Stimulated activated CD4-positive, alpha-beta T cell treated with anti-CD3 and anti-CD28 coated beads, TNF-alpha, amount 100 ng/mL, for 24 hours (primary cell): ENCODE results near the gene CD83.

Experiments
- DNase-seq, 3 experiments: peaks; one replicate each; pipeline ENCODE4 v3.0.0-alpha.2; 2020; ENCODE audit warnings: low read depth in 3 of 3

CD83 gene

GRCh38 chr6:14123386-14124111 lies 6.0 kb downstream of the CD83 start:
- DNase-seq: no peak

- no peak for DNase-seq
Measured at GRCh38 chr6:14125346-14125745, 7.8 kb downstream of the CD83 start.

- no peak for DNase-seq
Measured at GRCh38 chr6:14126191-14126590, 8.6 kb downstream of the CD83 start.

- DNase-seq: no peak
Measured at GRCh38 chr6:14127611-14128010, 10.0 kb downstream of the CD83 start.

- no peak for DNase-seq
Measured at GRCh38 chr6:14128012-14128411, 10.4 kb downstream of the CD83 start.

- no peak for DNase-seq
Measured at GRCh38 chr6:14128746-14129145, 11.2 kb downstream of the CD83 start.

GRCh38 chr6:14129575-14129974 lies 12.0 kb downstream of the CD83 start:
- peak in 1 of 3 experiments; percentile 3 for DNase-seq

GRCh38 chr6:14130435-14131075 lies 13.0 kb downstream of the CD83 start:
- DNase-seq: no peak

- no peak for DNase-seq
Measured at GRCh38 chr6:14131579-14131978, 14.0 kb downstream of the CD83 start.

- no peak for DNase-seq
Measured at GRCh38 chr6:14132244-14132920, 14.8 kb downstream of the CD83 start.

- no peak for DNase-seq
Measured at GRCh38 chr6:14132921-14133275, 15.3 kb downstream of the CD83 start.

- no peak for DNase-seq
Measured at GRCh38 chr6:14134211-14134910, 16.8 kb downstream of the CD83 start.

- no peak for DNase-seq
Measured at GRCh38 chr6:14135893-14136539, 18.4 kb downstream of the CD83 start.

GRCh38 chr6:14138701-14139215 lies 21.2 kb downstream of the CD83 start:
- DNase-seq: no peak

- DNase-seq: no peak
Measured at GRCh38 chr6:14141351-14142062, 23.9 kb downstream of the CD83 start.

- DNase-seq: no peak
Measured at GRCh38 chr6:14142063-14142450, 24.5 kb downstream of the CD83 start.

- no peak for DNase-seq
Measured at GRCh38 chr6:14142511-14143223, 25.1 kb downstream of the CD83 start.

GRCh38 chr6:14143305-14143704 lies 25.7 kb downstream of the CD83 start:
- DNase-seq: no peak

- DNase-seq: peak; percentile 60 to 69 (median 61)
Measured at GRCh38 chr6:14144678-14145113, 27.1 kb downstream of the CD83 start.

- DNase-seq: no peak
Measured at GRCh38 chr6:14146506-14147096, 29.0 kb downstream of the CD83 start.
